Spleen (tissue), 7 donors: ENCODE data around the gene SOX11.

ENCODE experiments used
- CTCF ChIP-seq, 11 experiments: fragments of 200-600 bp in 7 of 11; fragments of 450-650 bp in 4 of 11; sonication (generic) in 4 of 11; IDR thresholded peaks in 8 of 11; conservative IDR thresholded peaks in 3 of 11; 1 replicate in 7 of 11; 2 replicates in 4 of 11; pipeline versions ENCODE4 v1.4.0 to v1.8.0; 2016 to 2021; ENCODE audit warnings: antibody characterized with exemption in 11 of 11, inconsistent platforms in 4 of 11, mild to moderate bottlenecking in 1 of 11
- POLR2A ChIP-seq, 3 donors: fragments of 450-650 bp; IDR thresholded peaks; one replicate each; pipeline ENCODE4 v1.5.1; 2017; ENCODE audit warnings: antibody characterized with exemption in 3 of 3, mild to moderate bottlenecking in 1 of 3
- donor health status: DM: no; HTN: no; CAD: no; lungs with moderate emphysema.
- donor health status: DM: no; HTN: no; CAD: no.
- donor health status: DM: no; HTN: no; CAD: no.

- TF ChIP-seq CTCF (IDR thresholded peaks at IDR 0.05 in 8 of 11, conservative IDR thresholded peaks at IDR 0.05 in 3 of 11) = no peak
- no peak for TF ChIP-seq POLR2A (IDR thresholded peaks at IDR 0.05)
These were observed 28.2 kb downstream of the SOX11 start for GRCh38 chr2:5720426-5720825.
